ENCODE measurements around the gene ERBB4. TPM values are rescaled to one million over a fixed set of nuclear protein-coding genes. Genes with fewer than 3 reads are reported as not detected.

The ERBB4 gene
- total RNA-seq, 3 donors from 2014 or later, result 1.6 to 53.1 (median 18.4) TPM

DNA sequence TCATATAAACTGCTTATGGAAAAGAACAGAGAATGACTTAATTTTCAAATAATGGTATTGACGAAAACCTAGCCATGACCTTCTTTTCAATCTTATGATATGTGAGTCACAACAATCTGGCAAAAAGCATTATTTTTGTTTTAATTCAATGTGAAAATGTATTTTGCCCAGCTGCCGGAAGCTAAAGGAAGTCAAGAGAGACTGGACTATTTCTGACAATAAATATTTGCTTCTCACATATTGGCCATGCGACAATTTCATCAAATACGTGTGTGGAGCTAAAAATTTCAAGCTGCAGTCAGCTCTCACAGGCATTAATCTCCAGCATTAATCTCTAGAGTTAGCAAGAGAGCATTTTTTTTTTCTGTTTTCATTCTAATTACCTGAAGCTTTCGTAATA, 1101.2 kb downstream of the ERBB4 start:
- H3K27ac ChIP-seq, result no peak overlapping the region
- H3K27me3 ChIP-seq, result no peaks in the 10 kb centered on the region
- intact Hi-C loops (cut with DNase I; ENCODE audit: low total_unique reads), result no loop called here
- no peak for DNase-seq (ENCODE audit: low spot score in 2 of 2)
- TF ChIP-seq POLR2A (IDR thresholded peaks at IDR 0.05) (no peak), CTCF (IDR thresholded peaks at IDR 0.05) (no peak), POLR2AphosphoS5 (IDR thresholded peaks at IDR 0.05) (no peak)
- no peak overlapping the region for H3K4me3 ChIP-seq
- no peaks in the 10 kb centered on the region for H3K4me1 ChIP-seq
- H3K36me3 ChIP-seq, result no peaks in the 10 kb centered on the region
- H3K9me3 ChIP-seq, result no peaks in the 10 kb centered on the region

DNA sequence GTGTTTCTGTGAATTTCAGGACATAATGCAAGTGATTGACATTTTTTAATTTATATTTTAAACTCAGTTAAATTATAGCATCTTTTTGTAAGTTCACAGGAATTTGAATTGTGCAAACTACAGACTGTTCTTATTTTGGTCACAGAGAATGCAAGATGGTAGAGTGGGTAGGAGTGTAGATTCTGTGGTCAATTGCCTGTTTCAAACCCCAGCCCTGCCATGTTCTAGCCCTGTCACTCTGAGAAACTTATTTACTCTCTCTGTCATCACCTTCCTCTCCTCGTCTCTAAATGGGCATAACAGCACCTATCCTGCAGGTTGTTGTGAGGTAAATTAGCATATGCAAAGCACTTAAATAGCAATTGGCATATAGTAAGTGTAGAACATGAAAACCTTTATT, 1102.4 kb downstream of the ERBB4 start:
- TF ChIP-seq POLR2AphosphoS5 (IDR thresholded peaks at IDR 0.05), result no peak
- TF ChIP-seq POLR2A (IDR thresholded peaks at IDR 0.05), result no peak
- no peak for TF ChIP-seq CTCF (IDR thresholded peaks at IDR 0.05)
- H3K27ac ChIP-seq, result no peak overlapping the region
- H3K36me3 ChIP-seq, result no peaks in the 10 kb centered on the region
- no peak for DNase-seq (ENCODE audit: low spot score in 2 of 2)
- H3K4me3 ChIP-seq, result no peak overlapping the region
- H3K4me1 ChIP-seq, result no peaks in the 10 kb centered on the region
- intact Hi-C loops (cut with DNase I; ENCODE audit: low total_unique reads), result no loop called here
- no peaks in the 10 kb centered on the region for H3K27me3 ChIP-seq
- no peaks in the 10 kb centered on the region for H3K9me3 ChIP-seq

DNA sequence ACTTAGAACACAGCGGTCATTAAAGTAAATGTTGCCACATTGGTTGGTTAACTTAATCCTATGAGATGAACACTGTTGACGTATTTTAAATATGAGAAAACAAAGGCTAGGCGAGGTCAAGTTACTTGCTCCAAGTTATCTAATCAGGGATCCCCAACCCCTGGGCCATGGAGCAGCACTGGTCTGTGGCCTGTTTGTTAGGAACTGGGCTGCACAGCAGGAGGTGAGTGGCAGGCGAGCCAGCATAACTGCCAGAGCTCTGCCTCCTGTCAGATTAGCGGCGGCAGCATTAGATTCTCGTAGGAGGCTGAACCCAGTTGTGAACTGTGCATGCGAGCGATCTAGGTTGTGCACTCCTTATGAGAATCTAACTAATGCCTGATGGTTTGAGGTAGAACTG, 1103.3 kb downstream of the ERBB4 start:
- TF ChIP-seq CTCF (IDR thresholded peaks at IDR 0.05) (no peak), POLR2AphosphoS5 (IDR thresholded peaks at IDR 0.05) (no peak), POLR2A (IDR thresholded peaks at IDR 0.05) (no peak)
- intact Hi-C loops (cut with DNase I; ENCODE audit: low total_unique reads), result no loop called here
- Histone ChIP-seq H3K4me1 (no peaks in the 10 kb centered on the region), H3K4me3 (no peak overlapping the region), H3K9me3 (no peaks in the 10 kb centered on the region), H3K27me3 (no peaks in the 10 kb centered on the region), H3K27ac (no peak overlapping the region), H3K36me3 (no peaks in the 10 kb centered on the region)
- DNase-seq (ENCODE audit: low spot score in 2 of 2), result no peak

GRCh38 chr2:211434773-211435172, 1103.8 kb downstream of the ERBB4 start:
- Histone ChIP-seq H3K27ac (no peak overlapping the region), H3K4me3 (no peak overlapping the region), H3K9me3 (no peaks in the 10 kb centered on the region), H3K36me3 (no peaks in the 10 kb centered on the region), H3K4me1 (no peaks in the 10 kb centered on the region), H3K27me3 (no peaks in the 10 kb centered on the region)
- TF ChIP-seq POLR2AphosphoS5 (IDR thresholded peaks at IDR 0.05), result no peak
- no peak for TF ChIP-seq CTCF (IDR thresholded peaks at IDR 0.05)
- TF ChIP-seq POLR2A (IDR thresholded peaks at IDR 0.05), result no peak
- DNase-seq (ENCODE audit: low spot score in 2 of 2), result no peak
- intact Hi-C loops (cut with DNase I; ENCODE audit: low total_unique reads), result no loop called here

DNA sequence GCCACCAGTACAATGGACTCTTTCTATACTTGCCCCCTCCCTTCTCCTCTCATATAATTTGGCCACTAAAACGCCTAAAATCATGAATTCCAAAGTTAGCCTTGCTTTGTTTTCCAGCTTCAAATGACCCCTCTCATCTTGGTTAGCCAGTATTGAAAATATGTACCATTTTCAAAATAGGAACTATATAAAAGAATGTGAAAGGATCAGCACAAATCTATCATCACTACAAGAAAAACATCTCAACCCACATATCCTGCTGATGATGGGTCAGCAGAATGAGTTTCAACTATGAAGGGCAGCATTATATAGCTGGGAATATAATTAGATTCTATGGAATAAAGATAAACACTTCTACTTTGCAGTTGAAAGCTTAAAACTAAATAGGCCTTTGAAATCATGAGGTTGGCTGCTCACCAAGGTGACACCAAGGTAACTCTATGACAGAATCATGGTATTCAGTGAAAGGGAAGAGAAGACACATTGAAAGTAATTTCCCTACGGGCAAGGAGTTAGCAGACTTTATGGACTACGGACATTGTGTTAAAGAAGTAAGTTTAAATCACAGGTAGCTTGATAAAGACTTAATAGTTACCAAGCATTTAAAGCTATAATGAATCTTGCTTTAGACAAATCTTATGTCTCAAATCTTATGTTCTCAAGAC, 1109.2 kb downstream of the ERBB4 start:
- no peak for DNase-seq (ENCODE audit: low spot score in 2 of 2)
- Histone ChIP-seq H3K9me3 (no peaks in the 10 kb centered on the region), H3K27me3 (no peaks in the 10 kb centered on the region), H3K36me3 (no peaks in the 10 kb centered on the region), H3K4me3 (no peak overlapping the region), H3K27ac (no peak overlapping the region), H3K4me1 (no peaks in the 10 kb centered on the region)
- no peak for TF ChIP-seq POLR2AphosphoS5 (IDR thresholded peaks at IDR 0.05)
- no peak for TF ChIP-seq POLR2A (IDR thresholded peaks at IDR 0.05)
- TF ChIP-seq CTCF (IDR thresholded peaks at IDR 0.05), result no peak
- intact Hi-C loops (cut with DNase I; ENCODE audit: low total_unique reads), result no loop called here

All from breast epithelium (tissue), 4 donors.